GM18873 (cell line): Measurements from ENCODE around the gene GATA3.
"Not testable (repeated sequence)": the region's sequence is repeated elsewhere in the genome, so short reads cannot be mapped to it uniquely, and the experiment has no call there.

Source experiments
- ATAC-seq: cut with Tn5 transposase; IDR thresholded peaks from one replicate; pipeline ENCODE4 v1.9.1; 2021; ENCODE audit warnings: mild to moderate bottlenecking, moderate library complexity, moderate number of reproducible peaks; ENCODE audit not compliant: unreplicated experiment, low FRiP score

Gene GATA3

GRCh38 chr10:8054494-8055407 is at the start of gene GATA3:
TSS of gene GATA3 (plus strand) at chr10:8054688. CDS start at chr10:8055656, 968 bp downstream.
- no peak for ATAC-seq

- no peak for ATAC-seq
Observed at GRCh38 chr10:8006274-8006999, 48.1 kb upstream of the GATA3 start.

GRCh38 chr10:8009031-8009430 is 45.5 kb upstream of the GATA3 start:
- no peak for ATAC-seq

GRCh38 chr10:8013006-8013405 is 41.5 kb upstream of the GATA3 start:
- ATAC-seq: no peak

GRCh38 chr10:8013619-8014018 is 40.9 kb upstream of the GATA3 start:
- ATAC-seq: no peak

- ATAC-seq: no peak
Observed at GRCh38 chr10:8014649-8015048, 39.8 kb upstream of the GATA3 start.

- no peak for ATAC-seq
Observed at GRCh38 chr10:8017277-8017676, 37.2 kb upstream of the GATA3 start.

GRCh38 chr10:8023321-8023720 is 31.2 kb upstream of the GATA3 start:
- no peak for ATAC-seq

GRCh38 chr10:8023851-8024250 is 30.6 kb upstream of the GATA3 start:
- no peak for ATAC-seq

GRCh38 chr10:8026349-8027259 is 27.9 kb upstream of the GATA3 start:
- ATAC-seq: no peak

- not testable (repeated sequence) for ATAC-seq
Observed at GRCh38 chr10:8031211-8031610, 23.3 kb upstream of the GATA3 start.

- no peak for ATAC-seq
Observed at GRCh38 chr10:8032558-8032957, 21.9 kb upstream of the GATA3 start.

GRCh38 chr10:8033812-8034465 is 20.5 kb upstream of the GATA3 start:
- ATAC-seq: no peak

- no peak for ATAC-seq
Observed at GRCh38 chr10:8034466-8035005, 20.0 kb upstream of the GATA3 start.

GRCh38 chr10:8035006-8035640 is 19.4 kb upstream of the GATA3 start:
- no peak for ATAC-seq

GRCh38 chr10:8035641-8036470 is 18.6 kb upstream of the GATA3 start:
- ATAC-seq: no peak

- ATAC-seq: no peak
Observed at GRCh38 chr10:8036506-8037198, 17.8 kb upstream of the GATA3 start.
